OCI-LY7 (cell line): ENCODE measurements around the gene TNXB. TPM values are rescaled to one million over a fixed set of nuclear protein-coding genes. Genes with fewer than 3 reads are reported as not detected.
"Not testable (repeated sequence)": the region's sequence is repeated elsewhere in the genome, so short reads cannot be mapped to it uniquely, and the experiment has no call there.

Experiments used
- BruUV-seq: library from RNA; stranded (reverse); fragments of 400-500 nt; replicated peaks from 2 replicates; lab custom pipeline; 2021; lab: Mats Ljungman, UMichigan
- CTCF ChIA-PET: fragments of 300-600 bp; sonication (Branson Sonifier 250); formaldehyde crosslinking; loops from one replicate; lab custom pipeline; 2022; ENCODE audit warnings: antibody characterized with exemption; ENCODE audit not compliant: unreplicated experiment; lab: Charles Lee
- POLR2A ChIA-PET: fragments of 300-600 bp; sonication (Branson Sonifier 250); formaldehyde crosslinking; loops from one replicate; lab custom pipeline; 2022; ENCODE audit warnings: antibody characterized with exemption; lab: Charles Lee
- DNase-seq: peaks from one replicate; pipeline ENCODE4 v3.0.0-alpha.2; 2015; ENCODE audit warnings: low spot score
- H2AFZ ChIP-seq: fragments of 200-600 bp; sonication (generic), shearing (Covaris generic); 2 replicates; pipeline ENCODE4 v1.6.1; 2014; ENCODE audit warnings: mild to moderate bottlenecking, antibody characterized with exemption, low read length, moderate library complexity
- H3K27ac ChIP-seq: fragments of 200-600 bp; sonication (generic); 2 replicates; pipeline ENCODE4 v1.5.1; 2014; ENCODE audit warnings: mixed run types, low read depth, mild to moderate bottlenecking, moderate library complexity, low read length, inconsistent platforms; ENCODE audit not compliant: poor library complexity, severe bottlenecking
- H3K36me3 ChIP-seq: fragments of 200-600 bp; sonication (generic); 2 replicates; pipeline ENCODE4 v1.6.1; 2014; ENCODE audit warnings: mild to moderate bottlenecking, antibody characterized with exemption, low read length, moderate library complexity, mixed read lengths; ENCODE audit not compliant: insufficient read depth
- H3K4me1 ChIP-seq: fragments of 200-600 bp; sonication (generic); 2 replicates; pipeline ENCODE4 v1.5.1; 2014; ENCODE audit warnings: mild to moderate bottlenecking, low read length; ENCODE audit not compliant: insufficient read depth, poor library complexity, severe bottlenecking
- H3K4me2 ChIP-seq: fragments of 200-600 bp; sonication (generic); 2 replicates; pipeline ENCODE4 v1.6.1; 2014; ENCODE audit warnings: mild to moderate bottlenecking, low read length
- H3K4me3 ChIP-seq: fragments of 200-600 bp; sonication (generic); 2 replicates; pipeline ENCODE4 v1.5.1; 2014; ENCODE audit warnings: mild to moderate bottlenecking, low read depth, low read length; ENCODE audit not compliant: poor library complexity, severe bottlenecking
- H3K79me2 ChIP-seq: fragments of 200-600 bp; sonication (generic); 2 replicates; pipeline ENCODE4 v1.6.1; 2016; ENCODE audit warnings: low read depth, mild to moderate bottlenecking, low read length, moderate library complexity, mixed read lengths; ENCODE audit not compliant: insufficient read depth
- H3K9me2 ChIP-seq: fragments of 200-600 bp; sonication (generic); 2 replicates; pipeline ENCODE4 v1.6.1; 2016; ENCODE audit warnings: mild to moderate bottlenecking, low read length, mixed read lengths; ENCODE audit not compliant: insufficient read depth
- H3K9me3 ChIP-seq: fragments of 200-600 bp; sonication (generic); 2 replicates; pipeline ENCODE4 v1.6.1; 2014; ENCODE audit warnings: mild to moderate bottlenecking, mixed run types, low read length, mixed read lengths
- H4K20me1 ChIP-seq: fragments of 200-600 bp; sonication (generic); 2 replicates; pipeline ENCODE4 v1.6.1; 2014; ENCODE audit warnings: mild to moderate bottlenecking, antibody characterized with exemption, low read length, moderate library complexity, mixed read lengths; ENCODE audit not compliant: insufficient read depth
- intact Hi-C: fragments of 100-400 bp; cut with micrococcal nuclease; formaldehyde crosslinking; loops from one replicate; pipeline ENCODE4 v1.10.0; 2022; ENCODE audit not compliant: unreplicated experiment
- small RNA-seq: library from RNA; depleted of rRNA; stranded (forward); fragments of <200 nt; gene quantifications from one replicate; pipeline ENCODE3, GENCODE V24; 2014
- total RNA-seq, 2 experiments: library from RNA; depleted of rRNA in 1 of 2; stranded (reverse); fragments of >200 nt in 1 of 2; shearing (Covaris generic) in 1 of 2; gene quantifications; 2 replicates each; pipeline ENCODE4 v1.2.3, GENCODE V29; 2014 to 2022

The TNXB gene
- total RNA-seq, 2 experiments from 2014 or later, result 1.7 to 9.2 TPM

DNA sequence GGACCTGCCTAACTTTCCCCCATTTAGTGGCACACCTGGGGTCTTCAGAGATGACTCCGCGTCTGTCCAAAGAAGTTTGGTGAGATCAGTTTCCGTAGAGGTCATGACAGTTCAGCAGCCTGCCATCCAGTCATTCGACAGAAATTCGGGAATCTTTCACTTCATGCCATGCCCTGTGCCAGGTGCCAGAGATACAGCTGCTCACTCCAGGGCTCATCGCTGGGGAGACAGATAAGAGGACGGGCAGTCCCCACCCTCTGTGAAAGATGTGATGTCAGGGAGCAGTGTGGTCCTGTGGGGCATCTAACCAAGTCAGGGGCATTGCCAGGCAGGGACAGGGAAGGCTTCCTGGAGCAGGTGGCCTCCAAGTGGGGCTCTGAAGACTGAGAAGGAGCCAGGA, 105.8 kb downstream of the TNXB start:
- H3K9me2 ChIP-seq, H3K79me2 ChIP-seq, H3K4me2 ChIP-seq, intact Hi-C loops, H3K36me3 ChIP-seq, H3K9me3 ChIP-seq, H4K20me1 ChIP-seq, H2AFZ ChIP-seq, H3K4me1 ChIP-seq, POLR2A ChIA-PET, H3K27ac ChIP-seq, CTCF ChIA-PET, BruUV-seq, DNase-seq, H3K4me3 ChIP-seq: not testable (repeated sequence)

DNA sequence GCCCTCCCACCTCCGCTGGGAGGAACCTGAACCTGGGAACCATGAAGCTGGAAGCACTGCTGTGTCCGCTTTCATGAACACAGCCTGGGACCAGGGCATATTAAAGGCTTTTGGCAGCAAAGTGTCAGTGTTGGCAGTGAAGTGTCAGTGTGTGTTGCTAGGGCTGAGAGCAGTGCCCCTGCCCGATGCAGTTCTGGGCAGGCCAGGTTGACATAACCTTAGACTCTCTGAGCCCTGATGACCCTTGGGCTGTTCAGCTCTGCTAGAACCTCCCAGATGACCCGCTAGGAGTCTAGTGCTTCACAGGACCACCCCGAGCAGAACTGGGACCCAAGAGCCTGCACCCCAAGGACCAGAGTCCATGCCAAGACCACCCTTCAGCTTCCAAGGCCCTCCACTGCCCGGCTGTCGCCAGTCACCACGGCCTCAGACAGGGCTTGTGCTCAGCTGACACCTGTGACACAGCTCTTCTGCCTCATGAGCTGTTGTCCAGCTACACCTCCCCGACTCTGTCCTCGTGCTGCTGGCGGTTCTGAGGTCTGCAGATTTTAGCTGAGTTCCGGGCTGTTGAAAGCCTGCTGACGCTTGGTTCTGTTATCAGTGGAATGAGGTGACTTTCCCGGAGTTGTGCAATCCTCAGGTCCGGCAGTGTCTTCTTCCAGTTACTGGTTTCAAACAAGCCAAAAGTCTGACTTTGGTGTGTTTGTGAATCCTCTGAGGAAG, 106.4 kb downstream of the TNXB start:
- CTCF ChIA-PET, H3K9me2 ChIP-seq, POLR2A ChIA-PET, H2AFZ ChIP-seq, H3K4me3 ChIP-seq, BruUV-seq, H3K4me1 ChIP-seq, H3K36me3 ChIP-seq, H3K9me3 ChIP-seq, H3K4me2 ChIP-seq, H3K27ac ChIP-seq, H4K20me1 ChIP-seq, intact Hi-C loops, H3K79me2 ChIP-seq, DNase-seq: not testable (repeated sequence)

DNA sequence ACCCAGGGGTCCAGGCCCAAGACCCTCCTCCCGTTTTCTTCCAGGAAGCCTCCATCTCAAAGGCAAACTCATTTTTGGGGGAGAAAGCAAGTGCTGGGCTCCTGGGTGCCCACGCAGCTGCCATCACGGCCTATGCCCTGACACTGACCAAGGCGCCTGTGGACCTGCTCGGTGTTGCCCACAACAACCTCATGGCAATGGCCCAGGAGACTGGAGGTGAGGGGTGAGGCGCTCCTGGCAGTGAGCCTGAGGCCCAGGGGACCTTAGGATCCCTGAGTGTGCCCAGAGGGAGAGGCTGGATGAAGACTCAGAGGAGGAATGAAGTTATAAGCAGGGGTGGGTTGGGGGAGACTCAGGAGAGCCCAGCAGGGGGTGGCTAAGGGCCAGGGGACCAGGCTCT, 112.8 kb downstream of the TNXB start:
- H2AFZ ChIP-seq, H4K20me1 ChIP-seq, H3K36me3 ChIP-seq, H3K9me2 ChIP-seq, CTCF ChIA-PET, intact Hi-C loops, H3K4me1 ChIP-seq, H3K27ac ChIP-seq, H3K4me3 ChIP-seq, H3K4me2 ChIP-seq, POLR2A ChIA-PET, H3K9me3 ChIP-seq, DNase-seq, H3K79me2 ChIP-seq, BruUV-seq: not testable (repeated sequence)

DNA sequence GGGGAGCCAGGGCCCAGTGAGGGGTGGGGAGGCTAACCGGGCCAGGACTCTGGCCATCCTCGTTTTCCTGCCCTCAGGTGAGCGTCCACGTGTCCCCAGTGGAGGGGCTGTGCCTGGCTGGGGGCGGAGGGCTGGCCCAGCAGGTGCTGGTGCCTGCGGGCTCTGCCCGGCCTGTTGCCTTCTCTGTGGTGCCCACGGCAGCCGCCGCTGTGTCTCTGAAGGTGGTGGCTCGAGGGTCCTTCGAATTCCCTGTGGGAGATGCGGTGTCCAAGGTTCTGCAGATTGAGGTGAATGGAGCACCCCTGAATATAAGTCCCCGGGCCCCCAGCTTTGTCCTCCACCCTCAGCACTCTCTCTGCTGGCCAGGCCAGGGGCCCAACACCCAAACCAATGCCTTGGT, 114.7 kb downstream of the TNXB start:
- H2AFZ ChIP-seq, BruUV-seq, H3K79me2 ChIP-seq, intact Hi-C loops, H3K9me2 ChIP-seq, DNase-seq, H3K4me3 ChIP-seq, CTCF ChIA-PET, H3K36me3 ChIP-seq, H3K4me2 ChIP-seq, H3K27ac ChIP-seq, H3K4me1 ChIP-seq, H4K20me1 ChIP-seq, H3K9me3 ChIP-seq, POLR2A ChIA-PET: not testable (repeated sequence)

Small RNA genes lying within 50 kb of the gene (small RNA-seq; reads per million reads assigned to genes)
- gene RNA5SP206, result 0.16 reads per million

Other genes with a start within 250 kb of the TNXB start
- 5.5 and 7.0 TPM in 2 replicates for gene NEU1, start 246.5 kb downstream of the TNXB start, total RNA-seq (2014; rRNA removed; shearing (Covaris generic))
- gene NEU1, start 246.5 kb downstream of the TNXB start, total RNA-seq (2022), result 10.6 and 13.4 TPM in 2 replicates
- not detected in 2 replicates for gene SLC44A4, start 230.3 kb downstream of the TNXB start, total RNA-seq (2014; rRNA removed; shearing (Covaris generic))
- gene SLC44A4, start 230.3 kb downstream of the TNXB start, total RNA-seq (2022), result not detected in 2 replicates
- 49.5 and 55.1 TPM in 2 replicates for gene EHMT2, start 211.6 kb downstream of the TNXB start, total RNA-seq (2014; rRNA removed; shearing (Covaris generic))
- 70.4 and 76.8 TPM in 2 replicates for gene EHMT2, start 211.6 kb downstream of the TNXB start, total RNA-seq (2022)
- 12.8 and 17.6 TPM in 2 replicates for gene ZBTB12, start 207.3 kb downstream of the TNXB start, total RNA-seq (2014; rRNA removed; shearing (Covaris generic))
- gene ZBTB12, start 207.3 kb downstream of the TNXB start, total RNA-seq (2022), result 20.2 and 21.0 TPM in 2 replicates
- 3.1 and 3.4 TPM in 2 replicates for gene C2, start 181.6 kb downstream of the TNXB start, total RNA-seq (2014; rRNA removed; shearing (Covaris generic))
- gene C2, start 181.6 kb downstream of the TNXB start, total RNA-seq (2022), result 4.4 and 8.7 TPM in 2 replicates
- 1.1 TPM in 1 of 2 replicates, not detected in the other for gene CFB, start 163.2 kb downstream of the TNXB start, total RNA-seq (2014; rRNA removed; shearing (Covaris generic))
- 1.2 and 2.4 TPM in 2 replicates for gene CFB, start 163.2 kb downstream of the TNXB start, total RNA-seq (2022)
- 94.8 and 134 TPM in 2 replicates for gene NELFE, start 150.4 kb downstream of the TNXB start, total RNA-seq (2014; rRNA removed; shearing (Covaris generic))
- 76.1 and 77.8 TPM in 2 replicates for gene NELFE, start 150.4 kb downstream of the TNXB start, total RNA-seq (2022)
- gene SKIC2, start 150.2 kb downstream of the TNXB start, total RNA-seq (2014; rRNA removed; shearing (Covaris generic)), result 45.8 and 62.2 TPM in 2 replicates
- gene SKIC2, start 150.2 kb downstream of the TNXB start, total RNA-seq (2022), result 69.8 and 77.5 TPM in 2 replicates
- 34.9 and 36.5 TPM in 2 replicates for gene DXO, start 137.2 kb downstream of the TNXB start, total RNA-seq (2014; rRNA removed; shearing (Covaris generic))
- gene DXO, start 137.2 kb downstream of the TNXB start, total RNA-seq (2022), result 17.5 and 28.0 TPM in 2 replicates
- 2.2 and 2.9 TPM in 2 replicates for gene C4A, start 127.3 kb downstream of the TNXB start, total RNA-seq (2014; rRNA removed; shearing (Covaris generic))
- 4.8 and 6.6 TPM in 2 replicates for gene C4A, start 127.3 kb downstream of the TNXB start, total RNA-seq (2022)
- 2.5 and 2.9 TPM in 2 replicates for gene C4B, start 94.5 kb downstream of the TNXB start, total RNA-seq (2014; rRNA removed; shearing (Covaris generic))
- gene C4B, start 94.5 kb downstream of the TNXB start, total RNA-seq (2022), result 3.7 and 4.2 TPM in 2 replicates
- not detected in 2 replicates for gene CYP21A2, start 70.9 kb downstream of the TNXB start, total RNA-seq (2014; rRNA removed; shearing (Covaris generic))
- not detected in 2 replicates for gene CYP21A2, start 70.9 kb downstream of the TNXB start, total RNA-seq (2022)
- gene ATF6B, start 18.9 kb upstream of the TNXB start, total RNA-seq (2014; rRNA removed; shearing (Covaris generic)), result 44.8 and 57.7 TPM in 2 replicates
- 122 and 125 TPM in 2 replicates for gene ATF6B, start 18.9 kb upstream of the TNXB start, total RNA-seq (2022)
- 10.1 and 11.6 TPM in 2 replicates for gene FKBPL, start 20.9 kb upstream of the TNXB start, total RNA-seq (2014; rRNA removed; shearing (Covaris generic))
- 8.2 and 8.4 TPM in 2 replicates for gene FKBPL, start 20.9 kb upstream of the TNXB start, total RNA-seq (2022)
- gene PRRT1, start 42.6 kb upstream of the TNXB start, total RNA-seq (2014; rRNA removed; shearing (Covaris generic)), result 0.13 and 0.47 TPM in 2 replicates
- 2.4 and 3.5 TPM in 2 replicates for gene PRRT1, start 42.6 kb upstream of the TNXB start, total RNA-seq (2022)
- gene PPT2, start 44.8 kb upstream of the TNXB start, total RNA-seq (2014; rRNA removed; shearing (Covaris generic)), result 111 and 130 TPM in 2 replicates
- gene PPT2, start 44.8 kb upstream of the TNXB start, total RNA-seq (2022), result 34.1 and 39.0 TPM in 2 replicates
- 7.4 and 11.4 TPM in 2 replicates for gene EGFL8, start 55.3 kb upstream of the TNXB start, total RNA-seq (2014; rRNA removed; shearing (Covaris generic))
- gene EGFL8, start 55.3 kb upstream of the TNXB start, total RNA-seq (2022), result 21.6 and 23.0 TPM in 2 replicates
- gene AGPAT1, start 66.7 kb upstream of the TNXB start, total RNA-seq (2014; rRNA removed; shearing (Covaris generic)), result 18.0 and 24.5 TPM in 2 replicates
- 28.1 and 30.1 TPM in 2 replicates for gene AGPAT1, start 66.7 kb upstream of the TNXB start, total RNA-seq (2022)
- 51.3 and 59.9 TPM in 2 replicates for gene RNF5, start 69.1 kb upstream of the TNXB start, total RNA-seq (2014; rRNA removed; shearing (Covaris generic))
- gene RNF5, start 69.1 kb upstream of the TNXB start, total RNA-seq (2022), result 50.6 and 56.1 TPM in 2 replicates
- 6.6 and 6.7 TPM in 2 replicates for gene AGER, start 74.9 kb upstream of the TNXB start, total RNA-seq (2014; rRNA removed; shearing (Covaris generic))
- 26.9 and 29.9 TPM in 2 replicates for gene AGER, start 74.9 kb upstream of the TNXB start, total RNA-seq (2022)
- 23.1 and 23.7 TPM in 2 replicates for gene PBX2, start 80.9 kb upstream of the TNXB start, total RNA-seq (2014; rRNA removed; shearing (Covaris generic))
- 77.3 and 80.5 TPM in 2 replicates for gene PBX2, start 80.9 kb upstream of the TNXB start, total RNA-seq (2022)
- 94.4 and 101 TPM in 2 replicates for gene GPSM3, start 83.3 kb upstream of the TNXB start, total RNA-seq (2014; rRNA removed; shearing (Covaris generic))
- gene GPSM3, start 83.3 kb upstream of the TNXB start, total RNA-seq (2022), result 99.9 and 100 TPM in 2 replicates
- 0.93 and 1.4 TPM in 2 replicates for gene NOTCH4, start 114.7 kb upstream of the TNXB start, total RNA-seq (2014; rRNA removed; shearing (Covaris generic))
- 2.1 and 2.4 TPM in 2 replicates for gene NOTCH4, start 114.7 kb upstream of the TNXB start, total RNA-seq (2022)